GM21390 (cell line): Measurements from ENCODE around the gene MRPS34.

Experiments
- ATAC-seq: cut with Tn5 transposase; IDR thresholded peaks from one replicate; pipeline ENCODE4 v1.9.1; 2021; ENCODE audit not compliant: unreplicated experiment

The MRPS34 gene

DNA sequence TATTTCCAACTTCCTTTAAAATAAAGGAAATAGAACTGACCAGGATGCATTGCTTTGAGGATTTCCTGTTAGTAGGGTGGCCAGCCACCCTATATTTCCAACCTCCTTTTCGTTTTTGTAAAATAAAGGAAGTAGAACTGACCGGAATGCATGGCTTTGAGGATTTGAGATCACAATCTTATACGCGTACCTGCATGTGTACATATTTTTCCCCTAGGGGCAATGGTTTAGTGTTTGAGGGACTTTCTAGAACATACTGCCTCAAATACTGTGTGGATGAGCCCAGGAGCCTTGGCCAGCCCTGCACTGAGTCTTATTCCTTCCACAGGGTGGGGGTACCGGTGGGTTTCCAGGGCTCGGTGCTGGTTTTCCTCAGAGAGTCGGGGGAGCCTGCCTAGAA lies 41.3 kb downstream of the MRPS34 start:
- no peak for ATAC-seq

DNA sequence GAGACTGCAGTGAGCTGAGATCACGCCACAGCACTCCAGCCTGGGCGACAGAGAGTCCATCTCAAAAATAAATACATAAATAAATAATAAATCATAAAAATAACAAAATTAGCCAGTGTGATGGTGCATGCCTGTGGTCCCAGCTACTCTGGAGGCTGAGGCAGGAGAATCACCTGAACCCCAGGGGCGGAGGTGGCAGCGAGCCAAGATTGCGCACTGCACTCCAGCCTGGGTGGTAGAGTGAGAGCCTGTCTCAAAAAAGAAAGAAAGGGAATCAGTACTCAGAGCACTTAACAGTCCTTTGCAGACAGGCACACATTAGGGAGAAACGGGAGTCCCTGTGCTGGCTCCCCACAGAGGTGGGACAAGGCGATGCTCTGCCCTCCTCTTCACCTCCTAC lies 41.9 kb downstream of the MRPS34 start:
- ATAC-seq: no peak

DNA sequence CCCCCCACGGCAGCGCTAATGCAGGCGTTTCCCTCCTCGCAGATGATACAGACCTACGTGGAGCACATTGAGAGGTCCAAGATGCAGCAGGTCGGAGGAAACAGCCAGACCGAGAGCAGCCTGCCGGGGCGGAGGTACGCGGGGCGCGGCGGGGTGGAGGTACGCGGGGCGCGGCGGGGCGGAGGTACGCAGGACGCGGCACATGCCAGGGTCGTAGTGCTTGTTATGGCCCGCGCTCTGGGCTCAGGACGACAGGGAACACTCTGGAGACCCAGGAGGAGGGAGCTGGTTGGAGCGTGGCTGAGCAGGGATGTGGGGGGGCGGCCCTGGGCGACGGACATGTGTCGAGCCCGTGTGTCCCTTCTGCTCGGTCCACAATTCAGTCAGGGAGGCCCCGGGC lies 43.5 kb downstream of the MRPS34 start:
- no peak for ATAC-seq

DNA sequence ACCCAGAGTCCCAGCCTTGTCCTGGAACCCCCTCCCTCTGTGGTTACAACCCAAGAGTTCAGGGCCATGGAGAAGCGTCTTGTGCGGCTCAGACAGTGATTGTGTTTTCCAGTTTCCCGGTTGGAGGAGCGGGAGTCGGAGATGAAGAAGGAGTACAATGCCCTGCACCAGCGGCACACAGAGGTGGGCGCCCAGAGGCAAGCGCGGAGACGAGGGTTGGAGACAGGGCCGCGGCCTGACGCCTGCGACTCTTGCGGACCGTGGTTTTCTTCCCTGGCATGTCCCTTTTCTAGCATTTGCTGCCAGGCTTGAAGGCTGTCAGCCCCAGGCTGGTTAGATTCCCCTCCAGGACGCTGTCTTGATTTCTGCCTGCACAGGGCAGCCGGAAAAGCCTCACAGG lies 43.9 kb downstream of the MRPS34 start:
- no peak for ATAC-seq

DNA sequence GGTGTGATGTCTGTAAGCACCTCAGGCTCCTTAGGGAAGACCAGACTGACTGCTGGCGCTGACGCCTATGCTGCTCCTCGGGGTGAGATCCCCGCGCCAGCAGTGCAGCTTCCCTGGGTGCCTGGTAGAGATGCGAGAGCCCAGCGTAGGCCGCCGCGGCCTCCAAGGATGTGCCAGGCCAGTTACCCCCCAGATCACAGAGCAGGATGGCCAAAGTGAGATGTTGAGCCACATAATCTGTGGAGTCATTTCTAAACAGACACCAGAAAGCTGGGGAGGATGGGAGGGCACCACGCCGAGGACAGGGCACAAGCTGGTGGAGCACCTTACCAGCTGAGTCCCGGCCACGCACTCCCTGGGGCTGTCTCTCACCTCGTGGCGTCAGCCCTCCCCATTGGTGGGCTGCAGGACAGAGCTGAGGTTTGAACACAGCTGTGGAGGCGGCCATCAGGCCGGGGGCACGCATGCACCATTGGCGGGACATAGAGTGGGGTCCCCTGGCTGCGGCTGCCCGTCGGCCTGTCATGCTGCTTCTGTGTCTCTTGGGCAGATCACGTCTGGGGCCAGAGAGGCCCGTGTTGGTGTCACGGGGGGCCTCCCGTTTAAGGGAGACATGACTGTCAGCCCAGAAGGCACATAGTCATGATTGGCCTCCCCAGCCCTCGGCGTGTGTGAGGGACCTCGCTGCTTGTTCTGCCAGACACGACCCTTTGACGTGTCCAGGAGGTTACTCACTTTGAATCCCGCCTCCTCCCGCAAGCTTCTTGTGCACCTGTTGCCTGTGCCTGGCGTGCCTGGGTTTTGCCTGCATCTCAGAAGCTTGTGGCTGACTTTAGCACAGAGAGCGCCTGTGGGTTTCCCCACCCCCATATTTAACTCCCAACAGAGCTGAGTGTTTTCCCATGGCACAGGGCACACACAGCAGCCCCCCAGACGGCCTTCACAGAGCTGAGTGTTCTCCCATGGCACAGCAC lies 45.0 kb downstream of the MRPS34 start:
- no peak for ATAC-seq

DNA sequence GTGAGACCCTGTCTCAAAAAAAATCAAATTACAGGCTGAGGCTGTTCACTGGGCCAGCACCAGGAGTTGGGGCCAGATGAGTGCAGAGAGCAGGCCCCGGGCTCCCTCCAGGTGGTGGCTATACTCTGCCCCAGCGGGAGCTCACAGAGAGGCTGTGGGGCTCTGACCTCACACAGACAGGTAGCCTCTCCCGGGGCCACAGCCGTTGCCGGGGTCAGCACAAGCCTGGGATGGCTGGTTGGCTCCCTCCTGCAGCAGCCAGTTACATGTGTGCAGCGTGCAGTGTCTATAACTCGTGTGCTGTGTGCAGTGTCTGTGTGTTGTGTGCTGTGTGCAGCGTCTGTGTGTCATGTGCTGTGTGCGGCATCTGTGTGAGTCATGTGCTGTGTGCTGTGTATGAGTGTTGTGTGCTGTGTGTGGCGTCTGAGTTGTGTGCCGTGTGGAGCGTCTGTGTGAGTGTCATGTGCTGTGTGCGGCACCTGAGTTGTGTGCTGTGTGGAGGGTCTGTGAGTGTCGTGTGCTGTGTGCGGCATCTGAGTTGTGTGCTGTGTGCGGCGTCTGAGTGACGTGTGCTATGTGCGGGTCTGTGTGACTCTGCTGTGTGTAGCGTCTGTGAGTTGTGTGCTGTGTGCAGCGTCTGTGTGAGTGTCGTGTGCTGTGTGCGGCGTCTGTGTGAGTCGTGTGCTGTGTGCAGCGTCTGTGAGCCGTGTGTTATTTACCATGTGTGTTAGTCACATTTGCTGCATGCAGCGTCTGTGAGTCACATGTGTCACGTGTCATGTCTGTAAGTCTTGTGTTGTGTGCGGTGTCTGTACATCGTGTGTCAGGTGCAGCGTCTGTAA lies 46.1 kb downstream of the MRPS34 start:
- no peak for ATAC-seq

DNA sequence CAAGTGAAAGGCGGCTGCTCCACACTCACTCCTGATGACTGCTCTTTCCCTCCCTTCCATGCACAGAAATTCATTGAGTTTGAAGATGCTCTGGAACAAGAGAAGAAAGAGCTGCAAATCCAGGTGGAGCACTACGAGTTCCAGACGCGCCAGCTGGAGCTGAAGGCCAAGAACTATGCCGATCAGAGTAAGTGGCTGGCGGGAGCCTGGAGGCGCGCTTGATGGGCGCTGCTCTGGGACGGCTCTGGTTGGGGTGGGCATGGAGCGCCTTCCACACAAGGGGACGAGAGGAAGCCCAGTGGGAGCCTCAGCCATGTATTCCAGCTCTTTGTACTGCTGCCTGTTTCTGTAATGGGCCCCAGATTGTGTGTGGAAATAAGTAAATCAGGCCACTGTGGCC lies 48.4 kb downstream of the MRPS34 start:
- ATAC-seq: no peak

DNA sequence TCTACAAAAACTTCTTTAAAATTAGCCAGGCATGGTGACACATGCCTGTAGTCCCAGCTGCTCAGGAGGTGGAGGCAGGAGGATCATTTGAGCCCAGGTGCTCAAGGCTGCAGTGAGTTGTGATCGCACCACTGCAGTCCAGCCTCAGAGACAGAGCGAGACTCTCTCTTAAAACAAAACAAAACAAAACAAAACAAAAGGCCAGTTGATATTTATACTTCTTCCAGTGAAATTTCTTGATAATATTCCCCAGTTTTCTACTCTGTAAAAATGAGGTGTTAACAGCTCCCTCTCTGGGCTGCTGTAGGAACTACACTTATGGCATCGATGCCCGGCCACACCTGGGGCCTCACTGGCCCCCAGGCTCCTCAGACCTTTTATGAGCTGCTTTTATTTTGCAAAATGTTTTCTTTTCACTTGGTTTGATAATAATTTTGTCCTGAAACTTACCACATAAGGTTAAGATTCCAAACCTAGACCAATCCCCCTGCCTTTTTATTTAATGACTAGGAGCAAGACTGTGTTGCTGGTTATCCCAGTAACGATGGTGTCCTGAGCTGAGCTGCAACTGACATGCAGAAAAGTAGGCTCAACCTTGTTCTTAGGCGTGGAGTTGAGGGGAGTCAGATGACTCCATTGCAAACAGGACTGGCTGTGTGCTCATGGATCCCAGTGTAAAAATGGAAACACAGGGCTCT lies 49.3 kb downstream of the MRPS34 start:
- no peak for ATAC-seq
